IMR-90 (cell line): ENCODE results near the gene GPC5. TPM values are rescaled to one million over a fixed set of nuclear protein-coding genes. Genes with fewer than 3 reads are reported as not detected.
"Not testable (repeated sequence)": the region's sequence is repeated elsewhere in the genome, so short reads cannot be mapped to it uniquely, and the experiment has no call there.

ENCODE experiments used
- ATAC-seq: fragments of 200-7000 bp; cut with Tn5 transposase; 2 replicates; pipeline ENCODE4 v1.9.1; 2020; ENCODE audit warnings: low read depth, mild to moderate bottlenecking, moderate library complexity
- BruUV-seq: library from RNA; stranded (reverse); fragments of 400-500 nt; replicated peaks from 2 replicates; lab custom pipeline; 2021; lab: Mats Ljungman, UMichigan
- CTCF ChIA-PET: fragments of 300-600 bp; formaldehyde crosslinking; extraction: SDS; loops from one replicate; lab custom pipeline; 2021; ENCODE audit warnings: antibody characterized with exemption; lab: Yijun Ruan, JAX
- POLR2A ChIA-PET: fragments of 300-600 bp; sonication (Branson Sonifier 250); formaldehyde crosslinking; loops from one replicate; lab custom pipeline; 2022; ENCODE audit warnings: antibody characterized with exemption; ENCODE audit not compliant: unreplicated experiment; lab: Charles Lee
- DNase-seq: peaks from one replicate; pipeline ENCODE4 v3.0.0; 2013
- H2AFZ ChIP-seq: replicated peaks from 2 replicates; pipeline ENCODE3; 2013; ENCODE audit warnings: low read length, mild to moderate bottlenecking; ENCODE audit not compliant: poor library complexity
- H2AK5ac ChIP-seq: 2 replicates; pipeline ENCODE4 v1.6.1; 2013; ENCODE audit warnings: low read depth, low read length, inconsistent platforms
- H2AK9ac ChIP-seq: replicated peaks from 2 replicates; pipeline ENCODE3; 2013; ENCODE audit warnings: mild to moderate bottlenecking, low read depth, low read length, moderate library complexity; ENCODE audit not compliant: poor library complexity
- H2BK120ac ChIP-seq: 2 replicates; pipeline ENCODE4 v1.6.1; 2013; ENCODE audit warnings: low read depth, low read length, inconsistent platforms
- H2BK15ac ChIP-seq: 3 replicates; pipeline ENCODE4 v1.6.1; 2013; ENCODE audit warnings: low read depth, low read length, inconsistent platforms
- H2BK20ac ChIP-seq: 2 replicates; pipeline ENCODE4 v1.6.1; 2013; ENCODE audit warnings: low read depth, mild to moderate bottlenecking, inconsistent platforms, low read length, moderate library complexity
- H2BK5ac ChIP-seq: 2 replicates; pipeline ENCODE4 v1.6.1; 2013; ENCODE audit warnings: mild to moderate bottlenecking, low read depth, low read length, inconsistent platforms; ENCODE audit not compliant: poor library complexity, severe bottlenecking
- H3K14ac ChIP-seq: replicated peaks from 2 replicates; pipeline ENCODE4 v1.6.1; 2013; ENCODE audit warnings: low read depth, low read length, inconsistent platforms
- H3K18ac ChIP-seq: 2 replicates; pipeline ENCODE4 v1.6.1; 2013; ENCODE audit warnings: low read depth, low read length, control low read depth
- H3K23ac ChIP-seq: 2 replicates; pipeline ENCODE4 v1.6.1; 2013; ENCODE audit warnings: low read depth, low read length, inconsistent platforms
- H3K27ac ChIP-seq: 2 replicates; pipeline ENCODE4 v1.5.1; 2013; ENCODE audit warnings: mild to moderate bottlenecking, control low read depth, low read length; ENCODE audit not compliant: insufficient read depth
- H3K27me3 ChIP-seq: 2 replicates; pipeline ENCODE4 v1.6.1; 2013; ENCODE audit warnings: low read length; ENCODE audit not compliant: control insufficient read depth, insufficient read depth
- H3K36me3 ChIP-seq: 2 replicates; pipeline ENCODE4 v1.6.1; 2013; ENCODE audit warnings: low read length, mixed read lengths; ENCODE audit not compliant: control insufficient read depth, insufficient read depth
- H3K4ac ChIP-seq: 2 replicates; pipeline ENCODE4 v1.6.1; 2013; ENCODE audit warnings: low read depth, low read length, inconsistent platforms
- H3K4me1 ChIP-seq: 2 replicates; pipeline ENCODE4 v1.6.1; 2013; ENCODE audit warnings: low read length, mixed read lengths; ENCODE audit not compliant: control insufficient read depth, insufficient read depth
- H3K4me2 ChIP-seq: 2 replicates; pipeline ENCODE4 v1.6.1; 2013; ENCODE audit warnings: low read depth, mild to moderate bottlenecking, control low read depth, low read length, moderate library complexity
- H3K4me3 ChIP-seq: 2 replicates; pipeline ENCODE4 v1.5.1; 2013; ENCODE audit warnings: low read depth, mild to moderate bottlenecking, control low read depth, low read length, moderate library complexity; ENCODE audit not compliant: insufficient read depth
- H3K56ac ChIP-seq: 2 replicates; pipeline ENCODE4 v1.6.1; 2013; ENCODE audit warnings: low read length, inconsistent platforms; ENCODE audit not compliant: insufficient read depth; ENCODE audit errors: extremely low read depth
- H3K79me1 ChIP-seq, 2 experiments: 2 replicates each; pipeline ENCODE4 v1.6.1; 2013; ENCODE audit warnings: low read length in 2 of 2, inconsistent platforms in 1 of 2, low read depth in 1 of 2
- H3K9ac ChIP-seq: 2 replicates; pipeline ENCODE4 v1.6.1; 2013; ENCODE audit warnings: low read depth, low read length, control low read depth
- H3K9me1 ChIP-seq: 2 replicates; pipeline ENCODE4 v1.6.1; 2013; ENCODE audit warnings: low read length, inconsistent platforms; ENCODE audit not compliant: insufficient read depth
- H3K9me3 ChIP-seq: 2 replicates; pipeline ENCODE4 v1.6.1; 2013; ENCODE audit warnings: low read length; ENCODE audit not compliant: control insufficient read depth, insufficient read depth
- H4K20me1 ChIP-seq: 2 replicates; pipeline ENCODE4 v1.6.1; 2013; ENCODE audit warnings: low read length, inconsistent platforms; ENCODE audit not compliant: insufficient read depth
- H4K5ac ChIP-seq: 2 replicates; pipeline ENCODE4 v1.6.1; 2013; ENCODE audit warnings: mild to moderate bottlenecking, low read depth, low read length, control low read depth
- H4K8ac ChIP-seq, 2 experiments: 2 replicates each; pipeline ENCODE4 v1.6.1; 2013; ENCODE audit warnings: low read depth in 2 of 2, low read length in 2 of 2, control low read depth in 1 of 2, inconsistent platforms in 1 of 2
- H4K91ac ChIP-seq: 2 replicates; pipeline ENCODE4 v1.6.1; 2013; ENCODE audit warnings: low read depth, low read length, inconsistent platforms; ENCODE audit not compliant: insufficient read depth
- WGBS, 2 experiments: methylation state at CpG; one replicate each; pipeline versions ENCODE4 v1.1.5 to v1.1.7; 2013; ENCODE audit warnings: missing lambda C conversion rate in 2 of 2; ENCODE audit not compliant: insufficient read length in 1 of 2; ENCODE audit errors: extremely low coverage in 2 of 2; 5-methylcytosine and 5-hydroxymethylcytosine counted together
- dilution Hi-C: fragments of 300-500 bp; cut with HindIII; formaldehyde crosslinking; loops from one replicate; pipeline ENCODE4 v1.14.3; 2018; ENCODE audit warnings: low sequenced_read_pairs; ENCODE audit not compliant: unreplicated experiment
- in situ Hi-C: fragments of 300-500 bp; cut with MboI; formaldehyde crosslinking; loops from 3 replicates; pipeline ENCODE4 v1.14.3; 2019; ENCODE audit warnings: low sequenced_read_pairs, inconsistent platforms, mixed read lengths
- intact Hi-C: fragments of 100-400 bp; cut with micrococcal nuclease; formaldehyde crosslinking; loops from 2 replicates; pipeline ENCODE4 v1.10.0; 2022
- polyA plus RNA-seq, 3 experiments: library from polyadenylated mRNA; depleted of rRNA; stranded (reverse); fragments of >200 nt; gene quantifications; 2 replicates each; pipeline ENCODE4 v1.2.3, GENCODE V29; 2012; ENCODE audit warnings: low replicate concordance in 1 of 3
- total RNA-seq: library from RNA; depleted of rRNA; stranded (reverse); fragments of >200 nt; gene quantifications from 2 replicates; pipeline ENCODE4 v1.2.3, GENCODE V29; 2012

Gene GPC5
- total and polyA plus RNA-seq, 2 of the 4 experiments (the other 2 are of a cell fraction) = 0.94 to 1.8 TPM

GRCh38 chr13:91416579-91416978 is 18.2 kb downstream of the GPC5 start:
- H2BK15ac ChIP-seq, H3K27ac ChIP-seq, H3K79me1 ChIP-seq, H4K20me1 ChIP-seq, BruUV-seq, H4K5ac ChIP-seq, intact Hi-C loops, in situ Hi-C loops, H3K9me3 ChIP-seq, H2AK9ac ChIP-seq, H2AK5ac ChIP-seq, H2BK20ac ChIP-seq, H2BK5ac ChIP-seq, H4K91ac ChIP-seq, H3K4me3 ChIP-seq, H3K4me1 ChIP-seq, ATAC-seq, H2BK120ac ChIP-seq, dilution Hi-C loops, H3K36me3 ChIP-seq, H4K8ac ChIP-seq, H3K23ac ChIP-seq, CTCF ChIA-PET, DNase-seq, POLR2A ChIA-PET, H3K4me2 ChIP-seq, H3K9ac ChIP-seq, H3K4ac ChIP-seq, H3K9me1 ChIP-seq, H3K27me3 ChIP-seq, H2AFZ ChIP-seq, H3K18ac ChIP-seq, H3K14ac ChIP-seq, H3K56ac ChIP-seq: not testable (repeated sequence)
- no CpG with 5 or more reads among the region's 5 CpGs for WGBS, 2 experiments
